ENCODE data around the gene RGS7BP. TPM values are rescaled to one million over a fixed set of nuclear protein-coding genes. Genes with fewer than 3 reads are reported as not detected.

RGS7BP gene
- total RNA-seq, 2 donors from 2014 or later, result 0.12 to 0.35 TPM

DNA sequence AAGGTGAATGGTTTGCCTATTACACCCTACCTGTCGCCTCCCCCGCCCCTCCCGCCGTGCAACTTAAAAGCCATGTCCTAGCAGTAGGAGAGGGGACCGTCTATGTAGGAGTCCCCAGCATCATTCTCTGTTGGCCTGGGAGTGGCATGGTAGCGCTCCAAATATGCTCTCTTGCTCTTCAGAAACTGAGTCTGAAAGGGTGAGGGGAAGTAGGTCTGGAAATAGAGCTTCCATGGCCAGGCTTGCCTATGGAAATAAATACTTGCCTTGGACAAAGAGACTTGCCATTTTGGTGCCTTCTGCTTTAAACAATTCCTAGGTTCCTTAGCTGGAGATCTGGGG is 1.4 kb downstream of the RGS7BP start:
- Histone ChIP-seq H3K4me1 (no peaks in the 10 kb centered on the region), H3K27ac (no peak overlapping the region), H3K36me3 (no peaks in the 10 kb centered on the region), H3K27me3 (peaks cover 9% of the 10 kb centered on the region), H3K9ac (ENCODE audit: low read depth in 2 of 2, low read length in 2 of 2) (no peak overlapping the region), H3K4me3 (no peak overlapping the region), H3K9me3 (no peaks in the 10 kb centered on the region)
- intact Hi-C loops (cut with DNase I), result no loop called here
- DNase-seq, result no peak
- TF ChIP-seq, protein P1, sequence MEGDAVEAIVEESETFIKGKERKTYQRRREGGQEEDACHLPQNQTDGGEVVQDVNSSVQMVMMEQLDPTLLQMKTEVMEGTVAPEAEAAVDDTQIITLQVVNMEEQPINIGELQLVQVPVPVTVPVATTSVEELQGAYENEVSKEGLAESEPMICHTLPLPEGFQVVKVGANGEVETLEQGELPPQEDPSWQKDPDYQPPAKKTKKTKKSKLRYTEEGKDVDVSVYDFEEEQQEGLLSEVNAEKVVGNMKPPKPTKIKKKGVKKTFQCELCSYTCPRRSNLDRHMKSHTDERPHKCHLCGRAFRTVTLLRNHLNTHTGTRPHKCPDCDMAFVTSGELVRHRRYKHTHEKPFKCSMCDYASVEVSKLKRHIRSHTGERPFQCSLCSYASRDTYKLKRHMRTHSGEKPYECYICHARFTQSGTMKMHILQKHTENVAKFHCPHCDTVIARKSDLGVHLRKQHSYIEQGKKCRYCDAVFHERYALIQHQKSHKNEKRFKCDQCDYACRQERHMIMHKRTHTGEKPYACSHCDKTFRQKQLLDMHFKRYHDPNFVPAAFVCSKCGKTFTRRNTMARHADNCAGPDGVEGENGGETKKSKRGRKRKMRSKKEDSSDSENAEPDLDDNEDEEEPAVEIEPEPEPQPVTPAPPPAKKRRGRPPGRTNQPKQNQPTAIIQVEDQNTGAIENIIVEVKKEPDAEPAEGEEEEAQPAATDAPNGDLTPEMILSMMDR (IDR thresholded peaks at IDR 0.05), result no peak

- TF ChIP-seq, protein P1 (IDR thresholded peaks at IDR 0.05), result no peak
- H3K27ac ChIP-seq, result no peak overlapping the region
- H3K27me3 ChIP-seq, result peaks cover 9% of the 10 kb centered on the region
- no peaks in the 10 kb centered on the region for H3K4me1 ChIP-seq
- H3K36me3 ChIP-seq, result no peaks in the 10 kb centered on the region
- intact Hi-C loops (cut with DNase I), result no loop called here
- no peak overlapping the region for H3K9ac ChIP-seq (ENCODE audit: low read depth in 2 of 2, low read length in 2 of 2)
- no peaks in the 10 kb centered on the region for H3K9me3 ChIP-seq
- H3K4me3 ChIP-seq, result no peak overlapping the region
- DNase-seq, result no peak
Observed at GRCh38 chr5:64509828-64510227, 4.0 kb downstream of the RGS7BP start.

DNA sequence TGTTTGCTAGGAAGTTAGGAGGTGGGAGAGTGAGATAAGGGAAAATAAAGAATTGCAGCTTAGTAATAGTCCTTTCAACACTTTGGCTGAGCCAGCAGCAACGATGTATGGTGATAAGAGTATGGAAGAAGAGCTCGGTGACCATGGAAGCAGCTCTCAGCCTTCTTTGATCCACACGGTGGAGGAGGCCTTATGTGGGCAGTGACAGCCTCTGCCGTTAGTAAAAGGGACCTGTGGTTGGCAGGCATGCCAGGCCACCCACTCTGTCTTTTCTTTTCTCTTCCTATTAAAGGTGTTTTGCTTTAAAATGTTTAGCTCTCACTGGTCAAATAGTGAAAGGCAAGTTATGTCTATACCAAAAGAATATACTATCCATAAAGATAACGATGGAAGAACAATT is 7.7 kb downstream of the RGS7BP start:
- no peaks in the 10 kb centered on the region for H3K36me3 ChIP-seq
- no peaks in the 10 kb centered on the region for H3K27me3 ChIP-seq
- intact Hi-C loops (cut with DNase I), result no loop called here

GRCh38 chr5:64514612-64515011 is 8.8 kb downstream of the RGS7BP start:
- Histone ChIP-seq H3K4me1 (no peaks in the 10 kb centered on the region), H3K27me3 (no peaks in the 10 kb centered on the region), H3K9ac (ENCODE audit: low read depth in 2 of 2, low read length in 2 of 2) (no peak overlapping the region), H3K27ac (no peak overlapping the region), H3K9me3 (no peaks in the 10 kb centered on the region), H3K4me3 (no peak overlapping the region), H3K36me3 (no peaks in the 10 kb centered on the region)
- TF ChIP-seq, protein P1 (IDR thresholded peaks at IDR 0.05), result no peak
- intact Hi-C loops (cut with DNase I), result no loop called here
- DNase-seq, result no peak

More for the DNA sequence above, 7.7 kb downstream of the RGS7BP start:
- H3K4me3 ChIP-seq, result no peak overlapping the region
- TF ChIP-seq, protein P1 (IDR thresholded peaks at IDR 0.05), result no peak
- H3K4me1 ChIP-seq, result no peaks in the 10 kb centered on the region
- no peak for DNase-seq
- H3K27ac ChIP-seq, result no peak overlapping the region
- H3K9ac ChIP-seq (ENCODE audit: low read depth in 2 of 2, low read length in 2 of 2), result no peak overlapping the region
- H3K9me3 ChIP-seq, result no peaks in the 10 kb centered on the region

DNA sequence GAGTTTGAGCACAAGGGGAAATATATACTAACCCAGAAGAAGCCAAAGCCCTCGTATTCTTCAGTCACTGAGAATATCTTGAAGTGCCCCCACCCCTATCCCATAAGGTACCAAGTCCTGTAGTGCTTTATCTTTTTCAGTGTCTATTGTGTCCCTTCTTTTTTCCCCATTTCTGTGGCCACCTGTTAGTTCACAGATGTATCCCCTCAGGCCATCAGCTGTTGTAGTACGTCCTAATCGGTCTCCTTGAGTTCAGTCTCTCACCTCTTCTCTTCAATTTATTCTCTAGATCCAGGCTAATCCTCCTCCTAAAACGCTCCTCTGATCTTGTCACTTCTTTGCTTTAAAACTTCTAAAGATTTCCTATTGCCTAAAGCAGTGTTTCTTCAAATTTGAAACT is 10.4 kb downstream of the RGS7BP start:
- H3K27me3 ChIP-seq, result no peaks in the 10 kb centered on the region
- H3K36me3 ChIP-seq, result no peaks in the 10 kb centered on the region
- intact Hi-C loops (cut with DNase I), result no loop called here
- H3K27ac ChIP-seq, result no peak overlapping the region
- H3K4me3 ChIP-seq, result no peak overlapping the region
- H3K4me1 ChIP-seq, result no peaks in the 10 kb centered on the region
- TF ChIP-seq, protein P1 (IDR thresholded peaks at IDR 0.05), result no peak
- DNase-seq, result no peak
- H3K9ac ChIP-seq (ENCODE audit: low read depth in 2 of 2, low read length in 2 of 2), result no peak overlapping the region
- H3K9me3 ChIP-seq, result no peaks in the 10 kb centered on the region

DNA sequence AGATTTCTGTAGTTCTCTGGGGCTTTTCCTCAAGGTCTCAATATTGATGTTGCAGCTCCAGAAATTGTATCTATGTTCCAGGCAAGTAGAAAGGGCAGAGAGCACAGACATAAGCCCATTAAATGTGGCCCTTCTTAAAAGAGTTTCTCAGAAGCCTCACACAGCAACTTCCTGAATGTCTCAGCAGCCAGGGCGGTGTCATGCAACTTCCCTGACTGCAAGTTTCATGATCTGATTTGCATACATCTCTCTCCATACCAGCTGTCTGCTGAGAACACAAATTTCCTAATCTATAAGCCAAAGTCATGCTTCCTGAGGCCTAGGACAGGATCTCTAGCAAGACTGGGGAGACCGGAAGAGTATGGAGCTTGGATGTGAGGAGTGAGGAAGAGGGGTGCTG is 13.0 kb downstream of the RGS7BP start:
- DNase-seq, result no peak
- H3K27ac ChIP-seq, result no peak overlapping the region
- intact Hi-C loops (cut with DNase I), result no loop called here

More for the DNA sequence above, 13.0 kb downstream of the RGS7BP start:
- H3K9me3 ChIP-seq, result no peaks in the 10 kb centered on the region
- no peaks in the 10 kb centered on the region for H3K4me1 ChIP-seq
- H3K9ac ChIP-seq (ENCODE audit: low read depth in 2 of 2, low read length in 2 of 2), result no peak overlapping the region
- H3K27me3 ChIP-seq, result no peaks in the 10 kb centered on the region
- H3K36me3 ChIP-seq, result no peaks in the 10 kb centered on the region
- TF ChIP-seq, protein P1 (IDR thresholded peaks at IDR 0.05), result no peak
- H3K4me3 ChIP-seq, result no peak overlapping the region

Measured in colonic mucosa (tissue), 4 donors.